Parathyroid adenoma (tissue), 2 donors: ENCODE data around the gene NDUFAF8.
A peak's percentile ranks its signal among the peaks of the same experiment; 100 is the strongest.

Source experiments
- H2AFZ ChIP-seq: fragments of 300-600 bp; sonication (generic); one replicate; pipeline ENCODE4 v1.7.0; 2017; ENCODE audit warnings: antibody characterized with exemption, mild to moderate bottlenecking
- H3K27ac ChIP-seq: fragments of 300-600 bp; sonication (generic); one replicate; pipeline ENCODE4 v1.7.0; 2017
- H3K27me3 ChIP-seq: fragments of 300-600 bp; sonication (generic); one replicate; pipeline ENCODE4 v1.7.0; 2017; ENCODE audit warnings: low read length; ENCODE audit not compliant: control insufficient read depth, insufficient read depth
- H3K36me3 ChIP-seq: fragments of 300-600 bp; sonication (generic); one replicate; pipeline ENCODE4 v1.7.0; 2017; ENCODE audit warnings: low read length; ENCODE audit not compliant: control insufficient read depth, insufficient read depth
- H3K4me1 ChIP-seq: fragments of 300-600 bp; sonication (generic); one replicate; pipeline ENCODE4 v1.7.0; 2017; ENCODE audit warnings: control low read depth
- H3K4me2 ChIP-seq: fragments of 300-600 bp; sonication (generic); one replicate; pipeline ENCODE4 v1.7.0; 2017; ENCODE audit warnings: low read length
- H3K4me3 ChIP-seq: fragments of 300-600 bp; sonication (generic); one replicate; pipeline ENCODE4 v1.7.0; 2017; ENCODE audit warnings: low read depth, low read length
- H3K79me2 ChIP-seq: fragments of 300-600 bp; sonication (generic); one replicate; pipeline ENCODE4 v1.7.0; 2017; ENCODE audit warnings: control low read depth
- H3K9ac ChIP-seq: fragments of 300-600 bp; sonication (generic); one replicate; pipeline ENCODE4 v1.7.0; 2017; ENCODE audit warnings: mild to moderate bottlenecking
- H3K9me3 ChIP-seq: fragments of 300-600 bp; sonication (generic); one replicate; pipeline ENCODE4 v1.7.0; 2017; ENCODE audit warnings: low read length; ENCODE audit not compliant: control insufficient read depth
- CTCF ChIP-seq: fragments of 300-600 bp; sonication (generic); IDR thresholded peaks from one replicate; pipeline ENCODE4 v1.7.0; 2017; ENCODE audit warnings: antibody characterized with exemption, mild to moderate bottlenecking
- donor health status: primary hyperparathyroidism.

The NDUFAF8 gene

GRCh38 chr17:81277946-81278693 is 39.0 kb downstream of the NDUFAF8 start:
- H3K27me3 ChIP-seq, result no peaks in the 10 kb centered on the region
- no peaks in the 10 kb centered on the region for H3K4me1 ChIP-seq
- H3K79me2 ChIP-seq, result peaks cover 18% of the 10 kb centered on the region
- H3K9ac ChIP-seq, result no peak overlapping the region
- no peaks in the 10 kb centered on the region for H3K36me3 ChIP-seq
- no peak overlapping the region for H2AFZ ChIP-seq
- H3K9me3 ChIP-seq, result no peaks in the 10 kb centered on the region
- no peak for TF ChIP-seq CTCF
- H3K27ac ChIP-seq, result peak overlapping the region; percentile 36
- no peak overlapping the region for H3K4me3 ChIP-seq
- no peak overlapping the region for H3K4me2 ChIP-seq

- Histone ChIP-seq H3K9ac (no peak overlapping the region), H3K4me3 (no peak overlapping the region), H3K27me3 (no peaks in the 10 kb centered on the region), H3K36me3 (no peaks in the 10 kb centered on the region), H3K4me2 (no peak overlapping the region), H3K9me3 (no peaks in the 10 kb centered on the region), H3K4me1 (no peaks in the 10 kb centered on the region), H3K79me2 (peaks cover 20% of the 10 kb centered on the region), H2AFZ (no peak overlapping the region), H3K27ac (no peak overlapping the region)
- TF ChIP-seq CTCF, result no peak
Observed at GRCh38 chr17:81278831-81279230, 39.7 kb downstream of the NDUFAF8 start.

DNA sequence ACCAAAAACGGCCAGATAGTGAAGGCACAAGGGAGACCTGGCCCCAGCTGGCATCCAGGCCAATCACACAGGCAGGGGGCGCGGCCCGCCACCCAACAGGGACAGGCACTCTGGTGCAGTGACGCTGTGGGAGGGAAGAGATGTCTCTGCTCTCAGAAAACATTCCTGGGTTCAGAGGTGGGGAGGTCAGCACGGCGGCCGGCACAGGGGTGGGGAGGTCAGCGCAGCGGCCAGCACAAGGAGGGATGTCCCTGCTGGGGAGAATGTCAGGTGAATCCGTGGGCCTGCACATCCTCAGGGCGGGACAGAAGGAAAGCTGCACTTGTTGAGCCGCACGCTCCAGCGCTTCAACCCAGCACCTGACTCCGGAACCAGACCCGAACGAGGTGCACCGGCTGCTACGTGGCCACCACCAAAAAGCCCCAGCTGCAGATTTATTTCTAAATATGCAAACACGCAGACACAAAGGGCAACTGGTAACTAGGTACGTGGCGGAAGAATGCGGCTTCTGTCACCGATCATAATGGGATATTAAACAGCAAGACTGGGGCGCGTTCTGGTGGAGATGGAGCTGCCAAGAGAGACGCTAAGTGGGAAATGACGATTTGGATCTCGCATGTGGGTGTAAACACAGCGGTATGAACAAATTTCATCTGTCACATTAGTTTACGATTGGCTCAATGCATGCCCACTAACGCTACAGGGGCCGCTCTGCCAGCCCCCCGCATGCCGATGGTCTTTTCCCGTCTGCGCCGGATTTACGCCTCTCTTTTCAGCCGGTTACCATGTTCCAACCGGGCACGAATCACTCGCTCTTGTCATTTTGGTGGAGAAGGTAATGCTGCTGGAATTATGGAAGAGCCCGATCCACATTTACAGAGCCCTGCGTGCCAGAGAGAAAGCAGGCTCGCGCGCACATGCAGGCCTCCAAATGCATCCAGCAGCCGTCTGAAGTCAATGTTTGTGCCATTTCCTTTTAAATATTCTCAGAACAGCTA is 40.5 kb downstream of the NDUFAF8 start:
- H3K9me3 ChIP-seq, result no peaks in the 10 kb centered on the region
- H3K9ac ChIP-seq, result no peak overlapping the region
- no peaks in the 10 kb centered on the region for H3K36me3 ChIP-seq
- H3K4me1 ChIP-seq, result no peaks in the 10 kb centered on the region
- peaks cover 20% of the 10 kb centered on the region for H3K79me2 ChIP-seq
- no peak overlapping the region for H3K27ac ChIP-seq
- no peaks in the 10 kb centered on the region for H3K27me3 ChIP-seq
- no peak overlapping the region for H3K4me2 ChIP-seq
- no peak for TF ChIP-seq CTCF
- no peak overlapping the region for H3K4me3 ChIP-seq
- H2AFZ ChIP-seq, result no peak overlapping the region

DNA sequence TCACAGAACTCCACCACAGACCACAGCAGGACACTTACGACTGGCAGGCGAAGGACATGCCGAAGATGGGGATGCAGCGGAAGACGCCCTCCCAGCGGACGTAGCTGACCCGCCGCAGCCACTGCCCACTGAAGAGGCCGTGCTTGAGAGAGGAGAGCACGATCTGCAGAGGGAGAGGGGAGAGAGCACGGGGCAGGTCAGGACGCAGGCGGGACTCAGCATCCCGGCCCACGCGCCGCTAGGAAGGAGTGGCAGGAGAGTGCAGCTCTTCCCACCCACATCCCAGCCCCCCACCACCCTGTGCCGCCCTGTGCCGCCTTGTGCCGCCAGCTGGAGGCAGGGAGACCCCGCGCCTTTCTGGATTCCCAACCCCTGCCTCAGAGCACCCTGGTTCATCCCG is 41.5 kb downstream of the NDUFAF8 start:
- Histone ChIP-seq H3K27me3 (no peaks in the 10 kb centered on the region), H3K9me3 (no peaks in the 10 kb centered on the region), H3K9ac (no peak overlapping the region), H3K4me2 (no peak overlapping the region), H2AFZ (no peak overlapping the region), H3K36me3 (no peaks in the 10 kb centered on the region), H3K4me3 (no peak overlapping the region), H3K4me1 (no peaks in the 10 kb centered on the region), H3K27ac (no peak overlapping the region), H3K79me2 (peaks cover 22% of the 10 kb centered on the region)
- no peak for TF ChIP-seq CTCF
